AML-193 (cell line): ENCODE measurements around the gene PGLYRP3.

Source experiments
- DNase-seq, 2 experiments: peaks; one replicate each; lab custom pipeline; 2025; lab: John Stamatoyannopoulos, UW

PGLYRP3 gene

GRCh38 chr1:153312570-153313186 is at the start of gene PGLYRP3:
Gene PGLYRP3, minus strand, starts transcription at chr1:153312952. Its CDS starts 2,287 bp downstream, at chr1:153310665.
- no peak for DNase-seq

- no peak for DNase-seq
These were observed 49.5 kb upstream of the PGLYRP3 start for GRCh38 chr1:153362187-153362775.

- no peak for DNase-seq
These were observed 48.8 kb upstream of the PGLYRP3 start for GRCh38 chr1:153361480-153362109.

GRCh38 chr1:153360592-153361479 is 48.1 kb upstream of the PGLYRP3 start:
- no peak for DNase-seq

GRCh38 chr1:153360190-153360589 is 47.4 kb upstream of the PGLYRP3 start:
- DNase-seq: no peak

GRCh38 chr1:153359241-153359640 is 46.5 kb upstream of the PGLYRP3 start:
- DNase-seq: no peak

GRCh38 chr1:153358691-153358975 is 45.9 kb upstream of the PGLYRP3 start:
- no peak for DNase-seq

- DNase-seq: peak; percentile 38 to 47
These were observed 45.3 kb upstream of the PGLYRP3 start, which contains the start of gene S100A9 for GRCh38 chr1:153357853-153358690. Gene S100A9, plus strand, starts transcription at chr1:153357854. Its CDS starts 430 bp downstream, at chr1:153358284.

GRCh38 chr1:153357076-153357852 is 44.5 kb upstream of the PGLYRP3 start:
- DNase-seq: peak; percentile 83 to 85

- no peak for DNase-seq
These were observed 43.8 kb upstream of the PGLYRP3 start for GRCh38 chr1:153356392-153357075.

- peak; percentile 83 to 85 for DNase-seq
These were observed 42.8 kb upstream of the PGLYRP3 start for GRCh38 chr1:153355445-153356071.

GRCh38 chr1:153354515-153355193 is 41.9 kb upstream of the PGLYRP3 start:
- DNase-seq: no peak

- DNase-seq: no peak
These were observed 40.6 kb upstream of the PGLYRP3 start for GRCh38 chr1:153353226-153353947.

GRCh38 chr1:153352523-153352922 is 39.8 kb upstream of the PGLYRP3 start:
- peak; percentile 57 to 67 for DNase-seq

- no peak for DNase-seq
These were observed 37.7 kb upstream of the PGLYRP3 start for GRCh38 chr1:153350321-153350957.

- DNase-seq: no peak
These were observed 36.9 kb upstream of the PGLYRP3 start for GRCh38 chr1:153349363-153350320.
